Myocyte (in vitro differentiated cells): Measurements from ENCODE around the gene MYG1. TPM values are rescaled to one million over a fixed set of nuclear protein-coding genes. Genes with fewer than 3 reads are reported as not detected.
A peak's percentile ranks its signal among the peaks of the same experiment; 100 is the strongest.
"Not testable (repeated sequence)": the region's sequence is repeated elsewhere in the genome, so short reads cannot be mapped to it uniquely, and the experiment has no call there.

ENCODE experiments used
- DNase-seq: peaks from one replicate; pipeline ENCODE4 v3.0.0-alpha.2; 2012; ENCODE audit warnings: low read depth
- total RNA-seq: library from RNA; depleted of rRNA; stranded (reverse); fragments of >200 nt; gene quantifications from 2 replicates; pipeline ENCODE4 v1.2.3, GENCODE V29; 2014

Gene MYG1
- total RNA-seq, 1 donor from 2014 or later = 40.9 TPM

GRCh38 chr12:53325511-53326061 lies 26.1 kb downstream of the MYG1 start:
- peak; percentile 31 for DNase-seq

DNA sequence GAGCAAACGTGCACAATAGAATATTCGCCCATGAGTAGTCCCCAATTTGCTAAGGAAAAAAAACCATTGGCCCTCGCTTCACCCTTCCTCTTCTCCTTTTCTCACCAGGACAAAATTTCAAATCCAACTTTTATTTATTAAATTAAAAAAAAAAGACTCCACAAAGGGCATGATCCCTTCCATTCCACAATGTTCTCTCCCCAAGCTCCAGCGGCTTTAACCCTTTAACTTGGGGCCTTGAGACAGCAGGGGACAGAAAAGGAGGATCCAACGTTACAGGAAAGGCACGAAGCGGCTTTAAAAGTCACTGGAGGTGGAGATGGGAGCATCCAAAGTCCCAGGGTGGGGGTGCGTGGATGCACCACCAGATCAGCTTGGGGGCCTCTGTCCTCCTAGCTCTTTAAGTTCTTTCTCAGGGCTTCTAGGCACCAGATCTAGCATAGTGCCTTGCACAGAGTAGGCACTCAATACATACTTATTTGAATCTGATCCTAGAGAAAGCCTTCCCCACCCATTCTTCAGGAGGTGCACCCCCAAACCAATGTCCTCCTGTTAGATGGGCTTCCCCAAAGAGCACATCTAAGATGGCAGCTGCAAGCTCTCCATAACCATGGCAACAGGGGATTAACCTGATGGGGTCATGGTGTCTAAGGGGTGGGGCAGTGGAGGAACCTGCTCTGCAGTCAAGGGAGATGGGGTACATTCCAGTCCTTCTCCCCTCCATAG lies 27.1 kb downstream of the MYG1 start:
- DNase-seq = no peak

- peak; percentile 42 for DNase-seq
Observed at GRCh38 chr12:53327435-53328042, 28.0 kb downstream of the MYG1 start.

- DNase-seq = no peak
Observed at GRCh38 chr12:53328043-53328435, 28.5 kb downstream of the MYG1 start.

DNA sequence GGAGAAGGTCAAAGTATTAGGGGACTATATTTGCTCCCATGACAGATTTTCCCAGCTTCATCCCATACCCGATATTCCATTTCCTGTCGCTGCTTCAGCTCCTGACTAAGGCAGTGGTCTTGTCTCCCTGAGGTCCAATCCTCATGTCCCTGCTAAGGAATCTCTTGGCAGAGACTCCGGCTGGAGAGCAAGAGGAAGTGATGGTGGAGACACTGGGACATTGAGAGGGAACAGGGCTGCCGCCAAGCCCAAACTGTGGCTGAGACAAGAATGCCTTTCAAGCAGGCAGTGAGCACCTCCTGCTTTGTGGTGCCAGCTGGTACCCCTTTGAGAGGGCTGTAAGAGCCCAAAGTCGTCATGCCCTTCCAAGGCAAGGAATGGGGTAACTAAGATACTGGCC lies 31.2 kb downstream of the MYG1 start:
- no peak for DNase-seq

DNA sequence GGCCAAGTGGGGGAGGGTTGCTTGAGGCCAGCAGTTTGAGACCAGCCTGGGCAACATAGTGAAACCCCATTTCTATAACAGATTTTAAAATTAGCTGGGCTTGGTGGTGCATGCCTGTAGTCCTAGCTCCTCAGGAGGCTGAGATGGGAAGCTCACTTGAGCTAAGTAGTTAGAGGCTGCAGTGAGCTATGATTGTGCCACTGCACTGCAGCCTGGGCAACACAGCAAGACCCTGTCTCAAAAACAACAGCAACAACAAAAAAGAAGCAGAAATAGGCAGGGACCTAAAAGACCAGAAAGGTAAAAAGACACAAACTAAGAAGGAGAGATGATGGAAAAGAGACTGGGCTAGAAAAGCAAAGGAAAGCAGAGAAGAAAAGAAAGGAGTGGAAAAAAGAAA lies 32.8 kb downstream of the MYG1 start:
- DNase-seq = not testable (repeated sequence)

DNA sequence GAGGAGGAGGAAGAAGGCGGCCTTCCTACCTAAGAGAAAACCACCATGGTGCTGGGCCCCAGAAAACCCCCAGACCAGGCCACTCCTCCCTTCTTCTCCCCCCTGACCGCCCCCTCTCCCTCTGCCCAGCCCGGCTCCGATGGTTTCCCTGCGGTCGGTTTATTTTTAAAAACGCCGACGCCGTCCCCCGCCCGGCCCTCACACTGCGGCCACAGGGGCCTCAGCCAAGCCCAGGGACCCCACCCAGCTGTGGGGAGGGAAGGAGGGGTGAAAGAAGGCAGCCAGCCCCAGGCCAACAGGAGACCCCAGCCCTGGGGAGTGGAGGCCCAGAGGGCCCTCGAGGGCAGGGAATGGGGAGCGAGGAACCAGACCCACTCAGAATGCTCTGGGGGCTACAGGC lies 33.2 kb downstream of the MYG1 start:
- no peak for DNase-seq

DNA sequence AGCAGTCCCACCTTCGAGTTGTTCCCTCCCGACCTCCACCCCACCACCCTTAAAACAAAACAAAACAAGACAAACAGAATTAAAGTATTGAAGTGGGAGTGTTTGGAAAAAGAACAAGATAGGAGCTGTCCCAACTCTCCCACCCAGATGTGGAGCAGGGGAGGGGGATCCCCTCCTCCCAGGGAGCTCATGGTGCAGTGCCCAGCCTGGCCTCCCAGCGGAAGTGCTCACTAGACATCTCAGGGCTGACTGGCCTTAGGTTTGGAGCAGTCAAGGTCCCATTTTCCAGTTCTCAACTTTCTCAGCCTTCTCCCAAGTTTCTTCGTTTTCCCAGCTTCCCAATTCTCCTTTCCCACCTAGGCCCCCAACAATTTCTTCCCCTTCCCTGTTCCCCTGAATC lies 33.8 kb downstream of the MYG1 start:
- no peak for DNase-seq

DNA sequence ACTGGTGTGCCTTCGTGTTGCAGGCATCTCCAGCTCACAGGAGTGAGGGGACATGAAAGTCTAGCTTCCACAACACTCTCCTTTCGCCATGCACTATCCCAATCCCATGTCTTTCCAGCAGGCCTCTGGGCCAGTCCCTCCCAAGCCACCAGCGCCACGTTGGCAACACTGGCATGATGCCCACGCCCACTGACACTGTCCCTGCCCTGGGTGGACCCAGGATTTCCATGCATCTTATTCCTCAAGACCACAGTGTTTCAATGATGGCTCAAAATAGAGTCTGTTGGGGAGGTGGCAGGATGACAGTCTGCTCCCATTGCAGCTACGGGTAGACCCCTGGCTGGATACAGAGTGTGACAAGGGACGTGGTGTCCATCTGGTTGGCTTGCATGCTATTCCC lies 34.4 kb downstream of the MYG1 start:
- DNase-seq = no peak

- DNase-seq = no peak
Observed at GRCh38 chr12:53334822-53335221, 35.3 kb downstream of the MYG1 start.

GRCh38 chr12:53336181-53336681 lies 36.7 kb downstream of the MYG1 start, which contains the start of gene SP7:
TSS of gene SP7 (minus strand) at chr12:53336354. CDS start at chr12:53335646, 708 bp downstream.
- no peak for DNase-seq

GRCh38 chr12:53338017-53338416 lies 38.5 kb downstream of the MYG1 start:
- DNase-seq = no peak

DNA sequence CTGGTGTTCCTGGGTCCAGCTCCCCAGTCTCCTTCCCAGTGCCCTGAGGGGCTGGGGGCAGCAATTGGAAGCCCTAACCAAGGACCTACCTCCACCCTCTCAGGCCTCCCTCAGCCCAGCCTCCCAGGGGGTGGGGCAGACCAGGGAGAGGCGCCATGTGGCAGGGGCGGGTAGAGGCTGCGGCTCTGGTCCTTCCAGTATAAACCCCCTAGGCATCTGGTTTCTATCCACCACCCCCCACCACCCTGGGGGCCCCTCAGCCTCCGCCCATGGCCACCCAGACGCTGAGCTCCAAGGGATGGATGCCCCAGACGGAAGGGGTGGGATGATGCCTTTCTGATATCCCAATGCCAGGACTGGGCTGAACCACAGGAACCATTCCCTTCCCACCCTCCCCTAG lies 39.4 kb downstream of the MYG1 start:
- DNase-seq = no peak

DNA sequence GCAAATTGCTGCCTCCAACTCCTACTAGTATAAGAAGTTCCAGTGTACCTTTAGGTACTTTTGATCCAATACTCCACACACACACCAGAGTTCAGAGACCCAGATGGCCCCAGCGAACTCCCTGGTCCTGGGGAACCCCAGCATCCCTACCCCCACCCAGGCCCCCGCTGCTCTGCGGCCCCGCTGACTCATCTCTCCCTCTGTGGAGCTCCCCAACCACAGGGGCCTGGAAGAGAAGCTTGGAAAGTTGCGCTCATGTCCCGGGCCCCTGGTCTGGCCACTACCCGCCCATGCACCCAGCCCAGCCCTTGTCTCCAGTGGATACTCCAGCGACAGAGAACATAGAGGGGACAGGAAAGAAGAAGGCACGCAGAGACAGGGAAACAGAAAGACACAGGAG lies 40.9 kb downstream of the MYG1 start:
- DNase-seq = no peak

GRCh38 chr12:53343449-53343848 lies 44.0 kb downstream of the MYG1 start:
- DNase-seq = no peak

DNA sequence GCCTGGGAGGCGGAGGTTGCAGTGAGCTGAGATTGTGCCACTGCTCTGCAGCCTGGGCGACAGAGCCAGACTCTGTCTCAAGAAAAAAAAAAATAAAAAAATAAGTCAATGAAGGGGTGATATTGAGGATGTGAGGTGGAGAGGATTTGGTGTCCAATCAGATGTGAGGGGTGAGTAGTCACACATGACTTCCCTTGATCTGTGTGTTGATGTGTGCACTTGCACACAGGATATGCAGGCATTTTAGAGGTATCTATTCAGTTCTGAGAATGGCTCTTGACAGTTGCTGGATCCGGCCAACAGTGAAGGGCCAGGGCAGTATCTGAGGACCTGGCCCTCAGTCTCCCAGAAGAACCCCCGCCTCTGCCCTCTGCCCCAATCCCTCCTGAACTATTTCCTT lies 44.5 kb downstream of the MYG1 start:
- no peak for DNase-seq

GRCh38 chr12:53344487-53344823 lies 45.0 kb downstream of the MYG1 start:
- no peak for DNase-seq

- DNase-seq = peak; percentile 84
Observed at GRCh38 chr12:53344824-53345485, 45.5 kb downstream of the MYG1 start.

DNA sequence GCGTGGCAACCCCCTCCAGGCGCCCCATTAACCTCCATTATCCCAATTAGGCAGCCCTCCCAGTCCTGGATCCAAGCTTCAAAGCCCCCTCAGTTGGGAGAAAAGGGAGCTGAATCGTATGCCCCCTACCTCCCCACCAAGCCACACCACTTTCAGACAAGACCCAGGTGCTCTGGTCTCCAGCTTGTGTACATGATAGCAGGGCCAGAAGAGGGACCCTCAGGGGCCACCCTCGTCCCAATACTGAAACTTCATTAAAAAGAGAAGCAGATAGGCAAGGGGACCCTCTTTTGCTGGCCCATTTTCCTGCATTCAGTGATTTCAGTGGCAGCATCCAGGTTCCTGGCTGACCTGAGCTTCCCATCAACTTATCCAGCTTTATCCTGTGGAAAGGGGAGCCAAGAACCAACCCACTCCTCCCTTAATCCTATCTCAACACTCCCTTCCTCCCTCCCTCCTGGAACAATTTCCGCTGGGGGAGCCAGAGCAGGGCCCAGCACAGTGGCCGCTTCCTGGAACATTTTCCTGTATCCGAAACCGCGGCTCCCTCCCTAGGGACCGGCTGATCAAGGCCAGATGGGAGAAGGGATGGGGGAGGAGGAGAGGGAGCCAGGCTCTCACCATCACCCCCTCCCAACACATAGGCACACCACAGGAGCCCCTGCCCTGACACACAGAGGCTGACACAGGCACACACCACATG lies 46.1 kb downstream of the MYG1 start:
- DNase-seq = no peak

GRCh38 chr12:53346491-53346890 lies 47.0 kb downstream of the MYG1 start:
- DNase-seq = no peak

- DNase-seq = no peak
Observed at GRCh38 chr12:53347905-53348304, 48.4 kb downstream of the MYG1 start.
